GM18505 (cell line): ENCODE data around the gene ARRB2.
A peak's percentile ranks its signal among the peaks of the same experiment; 100 is the strongest.

Experiments
- ATAC-seq: cut with Tn5 transposase; IDR thresholded peaks from one replicate; pipeline ENCODE4 v1.9.1; 2021; ENCODE audit not compliant: unreplicated experiment
- POLR2A ChIP-seq: IDR thresholded peaks from 4 replicates; pipeline ENCODE4 v1.6.1; 2011; ENCODE audit warnings: borderline replicate concordance; ENCODE audit not compliant: insufficient read depth, insufficient read length; ENCODE audit errors: extremely low read depth

ARRB2 gene

DNA sequence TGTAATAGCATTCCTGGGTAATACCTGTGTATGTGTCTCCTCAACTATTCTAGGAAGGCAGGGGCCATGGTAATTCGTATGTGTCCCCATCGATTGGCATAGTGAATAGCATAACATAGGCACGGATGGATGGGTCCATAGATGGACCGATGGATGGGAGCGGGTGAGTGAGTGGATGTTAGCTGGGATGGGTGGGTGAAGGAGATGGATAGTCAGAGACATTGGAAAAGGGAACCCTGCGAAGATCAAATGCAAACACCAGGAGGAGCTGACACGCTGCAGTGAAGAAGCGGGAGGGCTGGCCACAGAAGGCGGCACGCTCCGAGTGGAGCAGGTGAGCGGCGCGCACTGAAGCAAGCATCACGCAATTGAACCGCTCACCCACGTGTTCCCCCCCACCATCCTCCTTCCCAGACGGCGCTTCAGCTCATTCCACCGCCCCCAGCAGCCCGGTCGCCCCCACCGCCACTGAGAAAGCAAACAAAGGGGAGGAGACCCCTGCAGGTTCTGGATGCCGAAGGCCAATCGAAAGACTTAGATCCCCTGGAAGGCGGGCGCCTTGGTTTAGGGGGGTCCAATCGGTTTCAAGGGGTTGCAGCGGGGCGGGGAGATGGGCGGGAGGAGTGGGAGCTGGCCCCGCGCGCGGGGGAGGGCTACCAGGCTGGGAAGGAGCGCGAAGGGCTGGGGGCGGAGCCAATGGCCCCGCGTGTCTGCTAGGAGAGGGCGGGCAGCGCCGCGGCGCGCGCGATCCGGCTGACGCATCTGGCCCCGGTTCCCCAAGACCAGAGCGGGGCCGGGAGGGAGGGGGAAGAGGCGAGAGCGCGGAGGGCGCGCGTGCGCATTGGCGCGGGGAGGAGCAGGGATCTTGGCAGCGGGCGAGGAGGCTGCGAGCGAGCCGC lies at the start of gene ARRB2:
ARRB2 (plus strand) TSS at position 839 of the 899 bp plus-strand sequence. CDS start 90 bp downstream, outside the sequence.
- peak; percentile 75 for ATAC-seq
- peak; percentile 62 for TF ChIP-seq POLR2A

DNA sequence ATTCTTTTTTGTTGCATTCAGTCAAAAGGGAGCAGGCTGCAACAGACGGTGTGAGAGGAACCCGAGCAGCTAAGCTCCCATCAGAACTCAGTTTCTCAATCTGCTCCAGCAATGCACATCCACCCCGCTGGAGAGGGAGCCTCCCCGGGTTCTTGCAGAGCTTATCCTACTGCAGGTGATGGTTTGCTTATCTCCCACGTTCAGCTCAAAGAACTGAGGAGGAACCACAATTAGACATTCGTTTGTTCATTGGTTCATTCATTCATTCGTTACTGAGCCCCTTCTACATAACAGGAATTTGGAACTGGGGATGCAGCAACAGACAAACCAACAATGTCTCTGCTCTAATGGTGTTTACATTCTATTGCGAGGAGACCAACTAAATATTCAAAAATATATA lies 46.7 kb upstream of the ARRB2 start:
- ATAC-seq, result no peak
- TF ChIP-seq POLR2A, result no peak

DNA sequence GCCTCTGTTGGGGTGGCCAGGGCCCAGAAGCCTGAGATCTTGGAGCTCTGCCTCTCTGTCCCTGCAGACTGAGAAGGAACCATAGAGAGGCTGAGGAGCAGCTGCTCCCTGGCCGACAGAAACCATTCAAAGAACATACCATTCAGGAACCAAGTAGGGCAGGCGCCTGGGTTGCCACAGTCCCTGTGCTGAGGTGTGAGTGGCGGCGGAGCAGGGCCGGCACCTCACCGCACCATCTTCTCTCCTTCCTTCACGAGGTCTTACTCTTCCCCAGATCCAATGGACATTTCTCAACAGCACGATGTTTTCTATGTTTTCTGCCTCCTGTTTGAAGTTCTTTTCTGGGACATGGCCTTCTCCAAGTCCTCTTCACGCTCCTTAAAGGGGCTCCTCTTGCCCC lies 46.2 kb upstream of the ARRB2 start:
- no peak for TF ChIP-seq POLR2A
- ATAC-seq, result no peak

DNA sequence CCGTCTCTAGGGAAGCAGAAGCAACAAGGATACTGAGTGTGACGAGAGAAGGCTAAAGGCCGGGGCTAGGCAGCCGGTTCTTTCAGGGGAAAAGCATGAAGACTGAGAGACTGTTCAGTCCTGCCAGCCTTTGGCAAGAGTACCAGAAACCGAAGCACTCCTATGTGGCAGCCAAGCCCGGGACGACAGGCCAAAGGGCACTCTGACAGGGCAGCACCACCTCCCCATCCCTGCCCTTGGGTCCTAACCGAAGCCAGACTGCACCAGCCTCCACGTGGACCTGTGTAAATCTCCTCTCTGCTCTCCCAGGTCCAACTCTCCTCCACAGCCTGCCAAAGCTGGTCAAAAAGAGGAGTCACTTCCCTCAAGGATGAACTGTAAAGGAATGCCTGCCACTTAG lies 45.4 kb upstream of the ARRB2 start:
- no peak for ATAC-seq
- TF ChIP-seq POLR2A, result no peak

DNA sequence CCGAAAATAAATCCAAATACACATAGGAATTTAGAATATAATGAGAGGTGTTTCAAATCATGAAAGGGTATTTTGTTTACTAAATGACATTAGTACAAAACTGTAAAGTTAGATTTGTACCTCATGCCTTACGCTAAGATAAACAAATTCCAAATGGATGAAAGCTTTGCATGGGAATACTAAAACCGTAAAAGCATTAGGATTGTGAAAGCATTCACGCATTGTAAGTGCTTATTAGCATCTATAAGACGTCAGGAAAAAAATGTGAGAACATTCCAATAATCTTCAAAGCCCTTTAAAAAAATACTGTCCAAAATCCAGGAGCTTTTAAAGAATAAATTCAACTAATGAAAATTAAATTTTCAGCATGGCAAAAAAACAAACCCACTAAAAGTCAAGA lies 44.1 kb upstream of the ARRB2 start:
- no peak for ATAC-seq
- no peak for TF ChIP-seq POLR2A

DNA sequence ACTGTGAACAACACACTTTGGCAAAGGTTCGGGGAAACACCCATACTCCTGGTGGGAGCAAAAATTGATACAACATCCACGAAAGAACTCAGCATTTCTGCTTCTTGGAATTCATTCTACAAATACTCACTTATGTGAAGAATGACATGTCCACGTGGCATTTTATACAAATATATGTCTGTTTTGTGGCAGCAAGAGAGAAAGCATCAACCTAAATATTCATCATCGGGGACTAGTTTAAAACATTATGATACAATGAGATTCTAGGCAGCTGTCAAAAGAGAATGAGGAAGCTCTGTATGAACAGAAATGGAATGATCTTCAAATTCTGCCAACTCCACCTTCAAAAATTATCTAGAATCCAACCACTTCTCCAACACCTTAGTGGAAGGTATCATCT lies 43.3 kb upstream of the ARRB2 start:
- no peak for ATAC-seq
- no peak for TF ChIP-seq POLR2A

DNA sequence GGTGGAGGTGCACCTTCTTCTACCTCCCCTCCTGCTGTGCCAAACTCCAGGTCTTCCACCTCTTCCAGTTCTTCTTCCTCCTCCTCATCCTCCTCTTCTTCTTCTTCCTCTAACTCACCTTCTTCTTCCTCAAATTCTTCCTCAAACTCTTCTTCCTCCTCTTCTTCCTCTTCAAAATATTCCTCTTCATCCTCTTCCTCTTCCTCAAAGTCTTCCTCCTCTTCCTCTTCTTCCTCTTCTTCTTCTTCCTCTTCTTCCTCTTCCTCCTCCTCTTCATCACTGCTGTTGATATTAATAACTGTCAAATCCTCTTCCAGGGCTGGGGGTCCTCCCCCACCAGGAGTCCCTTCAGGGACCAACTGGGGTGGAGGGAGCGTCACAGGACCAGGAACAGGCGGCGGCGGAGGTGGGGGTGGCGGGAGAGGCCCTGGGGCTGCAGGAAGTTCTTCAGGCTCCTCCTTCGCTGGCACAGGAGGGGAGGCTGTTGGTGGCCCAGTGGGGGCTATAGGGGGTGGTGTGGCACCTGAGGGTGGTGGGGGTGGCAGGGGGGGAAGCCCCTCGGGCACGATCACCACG lies 38.3 kb upstream of the ARRB2 start:
- no peak for ATAC-seq
- TF ChIP-seq POLR2A, result no peak

DNA sequence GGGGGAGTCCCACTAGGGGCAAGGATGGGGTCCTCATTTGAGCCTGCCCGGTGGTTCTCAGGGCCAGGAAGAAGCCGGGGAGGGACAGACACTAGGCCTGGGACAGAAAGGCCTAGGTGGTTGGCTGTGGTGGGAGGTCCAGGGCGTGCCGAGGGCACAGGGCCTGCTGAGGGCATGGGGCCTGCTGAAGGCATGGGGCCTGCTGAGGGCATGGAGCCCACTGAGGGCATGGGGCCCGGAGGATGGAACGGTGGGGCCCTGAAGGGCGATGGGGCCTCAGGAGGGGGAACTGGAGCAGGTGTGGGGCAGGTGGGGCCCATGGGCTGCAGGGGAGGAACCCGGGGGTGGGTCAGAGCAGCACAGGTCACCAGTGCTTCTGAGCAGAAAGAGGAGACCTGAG lies 37.7 kb upstream of the ARRB2 start:
- ATAC-seq, result no peak
- TF ChIP-seq POLR2A, result no peak

DNA sequence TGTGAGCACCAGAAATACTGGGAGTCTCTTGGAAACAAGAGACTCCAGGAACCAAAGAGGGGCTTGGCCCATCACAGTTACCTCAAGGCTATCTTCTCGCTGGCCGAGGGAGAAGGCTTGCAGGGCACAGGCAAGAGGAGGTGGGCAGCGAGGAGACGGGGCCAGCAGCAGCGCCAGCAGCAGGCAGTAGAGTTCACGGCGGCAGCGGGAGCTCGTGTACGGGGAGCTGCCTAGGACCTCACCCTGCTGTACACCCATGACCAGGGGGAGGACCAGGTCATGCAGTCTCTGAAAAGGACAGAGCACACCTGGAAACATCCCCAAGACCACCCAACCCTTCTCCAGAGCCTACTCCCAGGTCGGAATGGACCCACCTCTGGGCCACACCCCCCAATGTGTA lies 37.3 kb upstream of the ARRB2 start:
- no peak for ATAC-seq
- no peak for TF ChIP-seq POLR2A

DNA sequence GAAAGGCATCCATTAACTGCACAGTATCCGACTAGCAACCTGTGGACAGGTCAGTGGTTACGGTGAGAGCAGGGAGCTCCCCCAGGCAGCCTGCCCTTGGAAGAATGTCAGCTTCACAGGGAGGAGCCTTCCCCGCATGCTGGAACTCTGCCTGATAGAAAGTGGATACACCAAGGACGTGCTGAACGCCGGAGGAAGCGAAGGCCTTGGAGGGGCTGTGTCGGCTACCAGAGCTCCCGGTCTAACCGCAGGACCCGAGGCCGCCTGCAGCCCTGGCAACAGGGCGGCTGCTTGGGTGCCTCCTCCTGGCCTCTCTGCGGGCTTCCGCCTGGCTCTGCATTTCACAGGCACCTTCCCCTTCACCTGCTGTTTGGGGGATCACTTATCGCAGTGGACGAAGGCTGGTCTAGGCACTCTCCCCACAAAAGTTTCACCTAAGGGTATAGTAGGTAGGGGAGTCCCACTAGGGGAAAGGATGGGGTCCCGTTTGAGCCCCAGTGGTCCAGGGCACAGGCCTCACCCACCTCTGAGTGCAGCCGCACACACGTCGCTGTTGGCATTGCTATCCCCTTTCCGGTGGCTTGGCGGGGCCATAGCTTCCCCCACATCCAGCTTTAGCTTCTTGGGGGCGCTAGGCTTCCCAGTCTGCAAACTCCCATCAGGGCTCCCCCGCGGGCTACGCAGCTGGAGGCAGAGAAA lies 36.3 kb upstream of the ARRB2 start:
- no peak for TF ChIP-seq POLR2A
- no peak for ATAC-seq

DNA sequence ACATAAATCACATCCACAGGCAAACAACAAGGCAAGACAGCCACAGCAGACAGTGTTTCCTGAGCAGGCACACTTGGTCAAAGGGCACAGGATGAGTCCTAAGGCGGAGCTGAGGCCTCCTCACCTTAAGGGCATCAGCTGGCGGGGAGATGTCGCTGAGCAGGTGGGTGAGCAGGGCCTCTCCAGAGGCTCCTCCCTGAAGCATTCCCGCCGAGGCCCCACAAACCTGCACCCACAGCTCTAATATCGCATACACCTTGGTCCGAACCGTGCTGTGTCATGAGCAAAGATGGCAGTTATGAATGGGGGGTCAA lies 35.8 kb upstream of the ARRB2 start:
- no peak for ATAC-seq
- TF ChIP-seq POLR2A, result no peak

DNA sequence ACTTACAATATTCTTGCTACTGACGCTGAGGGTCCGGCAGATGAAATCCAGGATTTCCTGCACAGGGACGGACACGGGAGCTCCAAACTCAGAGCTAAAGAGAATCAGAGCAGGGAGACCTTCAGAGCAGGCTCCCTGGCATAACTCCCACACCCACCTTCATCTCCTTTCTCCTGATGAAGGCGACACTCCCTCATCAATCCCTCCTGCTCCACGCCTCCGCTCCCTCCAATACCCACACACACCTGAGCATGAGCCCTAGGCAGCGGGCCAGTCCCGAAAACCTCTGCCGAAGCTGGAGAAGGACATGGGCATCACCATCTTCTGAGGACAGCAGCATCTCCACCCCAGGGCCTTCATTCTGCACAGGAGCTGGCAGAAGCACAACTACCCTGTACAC lies 34.6 kb upstream of the ARRB2 start:
- no peak for TF ChIP-seq POLR2A
- ATAC-seq, result no peak

DNA sequence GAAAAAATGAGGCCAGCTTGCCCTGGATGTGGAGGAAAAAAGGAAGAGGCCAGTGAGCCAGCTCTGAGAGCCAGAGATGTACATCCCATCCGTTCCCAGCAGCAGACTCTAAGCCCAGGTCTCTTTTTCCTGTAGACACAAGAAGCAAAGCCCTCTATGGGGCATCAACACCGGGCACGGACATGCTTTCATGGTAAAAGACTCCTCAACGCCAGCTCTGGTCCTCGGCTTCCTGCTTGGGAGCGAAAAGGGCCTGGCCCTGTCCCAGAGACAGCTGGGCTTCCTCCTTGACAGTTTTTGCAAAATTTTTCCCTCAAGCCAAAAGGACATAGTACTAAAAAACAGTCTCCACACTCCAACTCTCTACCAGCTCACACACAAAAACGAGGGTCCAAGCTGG lies 33.6 kb upstream of the ARRB2 start:
- no peak for ATAC-seq
- TF ChIP-seq POLR2A, result no peak
